GM21786 (cell line): ENCODE data around the gene COL4A1.

Experiments used
- ATAC-seq: cut with Tn5 transposase; IDR thresholded peaks from one replicate; pipeline ENCODE4 v1.9.1; 2021; ENCODE audit not compliant: unreplicated experiment

Gene COL4A1

DNA sequence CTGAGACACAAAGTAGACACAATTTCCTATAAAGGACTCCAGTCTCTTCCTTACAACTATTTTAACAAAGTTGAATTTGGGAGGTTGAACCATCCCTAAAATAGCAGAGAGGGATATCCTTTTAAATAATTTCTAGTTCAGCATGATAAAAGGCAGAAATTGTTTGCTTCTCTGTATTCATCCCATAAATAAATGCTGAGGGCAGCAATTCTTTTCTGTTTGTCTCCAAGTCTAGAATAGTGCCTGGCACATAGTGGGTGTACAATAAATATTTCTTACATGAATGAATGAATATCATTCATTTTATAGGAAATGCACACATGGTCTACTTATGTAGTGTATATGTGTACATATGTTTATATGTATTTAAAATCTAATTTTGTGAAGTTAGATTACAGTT, 12.3 kb downstream of the COL4A1 start:
- ATAC-seq, result no peak

DNA sequence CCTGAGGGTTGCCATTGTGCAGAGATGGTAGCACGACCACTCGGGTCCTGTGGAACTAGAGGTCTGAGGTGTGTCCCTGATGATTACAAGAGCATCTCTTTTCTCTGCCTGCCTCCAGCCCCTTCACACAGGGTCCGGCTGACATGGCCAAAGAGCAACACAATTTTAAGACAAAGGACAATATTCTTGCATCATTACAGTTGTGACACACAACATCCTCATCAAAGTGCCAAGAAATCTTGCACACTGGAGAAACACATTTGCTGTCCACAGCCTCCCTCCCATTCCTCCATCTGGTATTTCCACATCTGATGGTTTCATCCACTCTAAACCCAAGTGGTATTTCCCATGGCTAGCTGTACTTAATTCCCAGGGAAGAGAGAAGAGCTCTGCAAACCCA, 12.8 kb downstream of the COL4A1 start:
- ATAC-seq, result no peak

DNA sequence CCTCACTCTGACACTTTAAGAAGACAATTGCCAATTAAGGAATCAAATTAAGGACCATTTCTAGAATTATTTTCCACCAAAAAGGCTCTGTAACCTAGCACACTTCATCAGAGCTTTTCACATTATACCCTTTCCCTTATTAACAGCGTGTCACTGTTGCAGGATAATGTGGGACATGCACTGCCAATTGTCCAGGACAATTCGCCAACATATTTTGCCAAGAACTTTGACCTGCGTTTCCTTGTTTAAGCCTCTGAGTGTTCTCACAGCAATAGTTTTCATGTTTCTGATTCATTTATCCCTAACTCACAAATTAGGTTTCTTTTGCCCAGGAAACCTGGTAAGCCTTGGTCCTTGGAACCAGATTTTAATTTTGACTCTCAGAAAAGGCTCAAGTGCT, 13.3 kb downstream of the COL4A1 start:
- ATAC-seq, result no peak

DNA sequence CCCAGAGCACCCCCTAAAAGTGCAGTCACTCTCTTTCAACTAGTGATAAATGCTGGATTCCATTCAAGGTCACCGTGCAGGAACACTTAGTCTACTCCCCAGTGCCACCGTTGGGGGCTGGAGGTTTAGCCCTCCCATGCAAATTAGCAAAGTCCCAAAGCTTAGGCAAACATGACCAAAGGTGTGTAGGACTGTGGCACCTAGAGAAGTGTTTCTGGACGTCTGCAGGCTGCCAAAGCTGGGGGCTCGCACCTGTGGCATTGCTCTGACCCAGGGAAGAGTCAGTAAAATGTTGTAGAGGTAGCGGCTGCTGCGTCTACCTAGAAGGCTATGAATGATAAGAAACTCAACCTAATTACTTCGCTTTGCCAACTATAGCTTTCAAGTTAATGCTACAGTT, 13.9 kb downstream of the COL4A1 start:
- ATAC-seq, result no peak

DNA sequence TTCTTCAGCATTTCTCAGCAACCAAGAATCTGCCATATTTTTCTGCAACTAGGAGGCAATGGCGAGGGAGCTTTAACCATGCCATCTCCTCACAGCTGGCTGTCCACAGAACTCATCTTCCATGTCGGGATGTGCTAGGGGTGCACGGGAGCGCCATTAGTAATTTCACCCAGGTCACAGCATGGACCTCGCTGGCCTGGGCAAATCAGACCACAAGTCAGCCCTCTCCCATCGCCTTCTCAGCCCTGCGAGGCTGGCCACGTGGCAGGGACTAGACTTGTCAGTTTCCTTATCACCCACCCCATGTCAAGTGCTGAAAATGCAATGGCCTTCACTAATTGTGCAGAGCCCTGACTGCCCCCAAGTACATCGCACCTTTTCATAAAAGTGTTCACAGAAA, 15.7 kb downstream of the COL4A1 start:
- no peak for ATAC-seq

DNA sequence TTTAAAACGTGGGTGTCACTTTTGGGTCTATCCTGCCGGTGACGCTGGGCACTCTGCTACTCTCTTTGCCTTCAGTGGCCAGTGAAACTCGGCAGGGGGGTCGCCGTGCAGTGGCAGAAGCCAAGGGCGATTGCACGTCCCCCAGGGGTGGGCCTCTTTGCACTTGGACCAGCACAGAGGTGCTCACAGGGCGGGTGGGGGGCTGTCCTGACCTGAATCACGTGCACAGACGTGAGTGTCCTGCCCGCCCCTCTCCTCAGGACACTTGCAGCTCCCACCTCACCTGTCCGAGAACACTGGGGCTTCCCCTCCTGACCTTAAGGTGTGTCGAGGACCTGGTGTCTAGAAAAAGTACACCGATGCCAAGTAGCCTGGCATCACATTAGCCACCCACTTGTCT, 16.1 kb downstream of the COL4A1 start:
- ATAC-seq, result no peak

DNA sequence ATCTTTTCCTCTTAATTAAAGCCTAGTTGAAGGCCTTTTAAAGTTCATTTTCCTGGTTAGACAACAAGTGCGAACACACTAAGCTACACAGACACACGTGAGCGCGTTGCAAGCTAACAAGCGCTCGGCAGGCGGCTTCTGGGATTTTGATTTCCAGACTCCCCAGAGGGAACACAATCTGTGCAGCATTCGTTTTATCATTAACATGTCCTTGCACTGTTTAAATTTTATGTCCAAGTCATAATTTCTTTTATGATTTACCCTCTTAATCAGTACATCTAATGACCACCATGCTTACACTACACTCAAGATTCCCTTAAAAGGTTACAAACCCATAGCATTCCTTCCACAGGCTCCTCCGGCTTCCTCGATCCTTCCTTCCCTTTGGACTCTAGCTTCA, 16.8 kb downstream of the COL4A1 start:
- no peak for ATAC-seq

DNA sequence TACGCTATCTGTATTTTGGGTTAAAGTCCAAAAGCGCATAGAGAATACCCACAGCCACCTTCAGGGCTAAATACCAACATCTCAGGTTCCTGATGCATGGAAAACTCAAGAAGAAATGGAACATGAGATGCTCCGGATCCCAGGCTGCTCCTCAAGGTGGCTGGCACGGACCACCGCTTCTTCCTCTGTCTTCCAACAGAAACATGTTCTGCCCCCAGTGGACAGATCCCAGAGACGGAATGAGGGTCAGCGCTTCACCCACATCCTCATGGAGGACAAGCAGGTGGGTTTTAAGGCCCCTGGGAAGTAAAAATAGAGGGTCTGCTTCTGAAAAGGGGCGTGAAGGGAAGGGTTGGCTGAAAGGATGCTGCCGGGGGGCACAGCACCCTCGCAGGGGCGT, 17.3 kb downstream of the COL4A1 start:
- no peak for ATAC-seq

DNA sequence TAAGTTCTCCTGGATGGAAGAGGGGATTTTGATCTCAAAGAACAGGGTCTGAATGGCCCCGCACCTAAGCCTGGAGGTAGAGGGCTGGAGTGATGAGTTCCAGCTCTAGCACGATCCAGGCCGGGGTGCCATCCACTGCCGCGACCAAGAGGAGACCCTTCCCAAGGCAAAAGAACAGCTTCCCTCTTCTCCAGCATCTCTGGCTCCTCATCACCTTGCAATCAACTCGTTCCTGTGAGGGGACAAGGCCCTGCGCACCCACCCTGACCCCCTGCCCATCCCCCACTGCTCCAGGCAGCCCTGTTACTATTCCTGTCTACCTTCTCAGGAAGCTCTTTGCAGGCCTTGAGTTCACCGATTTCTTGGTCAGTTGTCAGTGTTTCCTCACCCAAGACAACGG, 17.8 kb downstream of the COL4A1 start:
- ATAC-seq, result no peak

DNA sequence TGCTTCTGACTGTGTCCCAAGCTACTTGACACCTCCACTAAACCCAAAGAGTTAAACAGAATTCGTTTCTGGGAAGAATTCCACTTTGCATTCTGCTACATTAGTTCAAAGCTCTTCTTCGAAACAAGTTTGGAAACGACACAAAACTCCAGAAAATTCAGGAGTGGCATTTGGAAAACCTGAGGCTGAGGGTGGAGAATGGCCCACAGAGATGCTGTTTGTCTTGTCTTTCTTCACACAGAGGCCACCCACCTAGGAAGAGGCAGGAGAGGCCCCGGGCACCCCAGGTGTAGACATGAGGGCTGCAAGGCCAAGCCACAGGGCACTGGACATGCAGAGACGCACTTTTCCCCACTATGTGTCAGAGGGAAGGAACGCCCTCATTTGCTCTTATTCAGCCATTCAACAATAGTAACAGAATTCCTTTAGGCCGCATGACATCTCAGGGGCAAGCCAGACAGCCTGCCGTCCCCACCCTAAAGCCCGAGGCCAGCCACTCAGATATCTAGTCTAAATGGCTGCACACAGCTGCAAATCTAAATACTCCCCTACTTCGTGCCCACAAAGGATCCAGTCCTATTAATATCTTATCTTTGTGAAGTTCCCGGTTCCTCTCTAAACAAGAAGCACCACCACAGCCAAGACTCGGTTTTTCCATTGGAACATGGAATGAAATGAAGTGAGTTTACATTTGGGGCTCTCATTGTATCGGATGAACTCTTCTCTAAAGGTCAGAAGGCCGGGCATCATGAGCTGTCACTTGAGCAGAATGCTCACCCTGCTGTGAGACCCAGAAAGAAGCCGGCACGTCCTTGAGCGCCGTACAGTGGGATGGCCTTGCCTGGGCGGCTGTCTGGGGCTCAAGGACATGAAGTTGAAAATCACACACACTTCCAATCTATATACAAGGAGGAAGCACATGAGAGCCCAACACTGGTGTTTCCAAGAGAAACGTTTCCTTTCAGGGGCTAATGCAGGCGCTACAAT, 19.8 kb downstream of the COL4A1 start:
- ATAC-seq, result no peak

DNA sequence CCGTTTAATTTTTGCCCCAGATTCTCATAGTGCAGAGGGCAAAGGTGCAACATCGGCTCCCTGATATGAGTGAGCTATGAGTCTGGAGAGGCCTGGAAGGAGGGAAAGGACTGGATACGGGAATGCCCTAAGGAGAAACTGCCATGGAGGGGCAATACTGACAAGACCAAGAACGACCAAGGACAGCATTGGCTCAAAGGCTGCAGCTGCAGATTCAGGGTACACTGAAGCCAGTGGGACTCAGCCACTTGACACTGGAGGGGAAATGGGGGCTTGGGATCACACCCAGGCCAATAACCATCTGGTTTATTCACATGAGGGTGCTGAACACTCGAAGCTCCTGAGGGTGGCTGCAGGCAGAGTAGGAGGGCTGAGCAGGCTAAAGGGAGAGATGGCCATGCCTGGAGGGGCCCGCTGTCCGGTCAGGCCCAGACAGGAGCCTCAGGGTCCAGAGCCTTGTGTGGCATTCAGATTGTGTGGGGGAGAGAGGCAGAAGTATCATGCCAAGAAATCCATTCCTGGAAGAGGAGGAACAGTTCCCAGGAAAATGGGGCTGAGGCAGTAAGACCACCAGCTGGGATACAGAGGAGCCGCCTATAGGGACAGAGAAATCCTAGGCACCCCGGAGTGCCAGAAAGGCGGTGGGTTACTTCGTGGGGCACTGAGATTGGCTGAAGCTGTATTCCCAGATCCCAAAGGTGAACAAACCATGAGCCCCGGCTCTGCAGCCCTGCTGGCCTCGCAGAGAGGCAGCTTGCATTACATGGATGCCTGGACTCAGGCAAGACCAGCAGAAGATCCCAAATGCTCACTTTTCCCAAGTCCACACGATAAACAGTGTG, 20.7 kb downstream of the COL4A1 start:
- no peak for ATAC-seq

DNA sequence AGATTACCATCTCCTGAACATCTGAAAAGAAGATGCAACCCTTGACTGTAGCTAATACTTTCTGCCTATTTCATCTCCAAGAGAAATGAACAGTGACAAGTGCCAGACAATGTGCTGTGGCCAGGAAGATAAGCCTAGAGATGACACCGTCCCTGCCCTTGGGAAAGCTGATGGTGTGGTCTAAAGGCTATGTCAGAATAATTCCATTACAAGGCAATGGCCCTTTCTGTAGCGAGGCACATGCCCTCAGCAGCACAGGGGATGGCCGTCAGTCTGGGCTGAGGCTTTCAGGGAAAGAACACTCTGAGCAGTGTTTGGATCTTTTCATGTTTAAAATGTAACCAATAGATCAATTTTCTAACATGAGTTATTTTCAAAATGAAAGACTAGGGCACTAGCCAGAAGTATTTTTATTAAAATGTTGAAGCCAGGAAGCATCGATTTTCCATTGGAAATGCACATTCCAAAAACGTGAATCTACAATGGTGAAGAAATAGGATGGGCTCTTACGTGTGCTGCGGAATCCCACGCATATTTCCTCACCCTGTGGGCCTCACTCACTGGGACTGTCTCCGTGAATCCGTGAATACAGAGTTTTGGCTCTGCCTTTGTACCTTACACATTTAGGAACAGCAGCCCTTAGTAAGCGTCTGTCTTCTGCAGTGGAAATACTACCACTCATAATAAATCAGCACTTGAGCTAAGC, 22.0 kb downstream of the COL4A1 start:
- no peak for ATAC-seq

DNA sequence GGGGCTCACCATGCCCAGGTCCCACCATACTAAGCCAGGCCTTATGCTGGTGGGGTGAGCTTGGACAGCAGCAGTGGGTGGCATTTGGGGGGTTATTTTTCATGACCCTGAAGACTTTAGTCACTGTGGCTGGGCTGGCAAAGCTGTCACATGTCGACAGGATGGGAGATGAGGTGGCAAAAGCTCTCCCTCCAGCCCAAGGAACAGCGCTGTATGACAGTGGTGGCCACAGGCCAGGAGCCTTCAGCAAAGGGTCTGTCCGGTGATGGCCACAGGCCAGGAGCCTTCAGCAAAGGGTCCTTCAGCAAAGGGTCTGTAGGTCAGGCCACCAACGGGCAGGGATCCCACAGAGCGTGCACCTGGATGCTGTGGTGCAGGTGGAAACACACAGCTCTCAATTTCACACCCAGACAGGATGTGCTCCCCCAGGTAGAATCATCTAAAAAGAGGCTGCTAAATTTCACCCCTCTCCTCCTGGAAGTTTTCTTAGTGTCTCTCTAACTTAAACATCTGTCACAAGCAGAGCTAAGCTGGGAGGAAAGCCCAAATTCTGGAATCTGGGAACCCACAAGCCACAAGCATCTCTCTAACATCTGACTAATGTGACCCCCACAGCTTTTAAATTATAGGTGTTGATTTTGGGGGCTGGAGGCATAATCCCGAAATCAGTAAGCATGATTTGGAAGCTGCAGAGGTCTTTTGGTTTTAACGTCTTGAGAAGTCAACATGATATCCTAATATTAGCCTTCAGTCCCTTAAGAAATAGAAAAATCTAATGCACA, 23.0 kb downstream of the COL4A1 start:
- no peak for ATAC-seq

DNA sequence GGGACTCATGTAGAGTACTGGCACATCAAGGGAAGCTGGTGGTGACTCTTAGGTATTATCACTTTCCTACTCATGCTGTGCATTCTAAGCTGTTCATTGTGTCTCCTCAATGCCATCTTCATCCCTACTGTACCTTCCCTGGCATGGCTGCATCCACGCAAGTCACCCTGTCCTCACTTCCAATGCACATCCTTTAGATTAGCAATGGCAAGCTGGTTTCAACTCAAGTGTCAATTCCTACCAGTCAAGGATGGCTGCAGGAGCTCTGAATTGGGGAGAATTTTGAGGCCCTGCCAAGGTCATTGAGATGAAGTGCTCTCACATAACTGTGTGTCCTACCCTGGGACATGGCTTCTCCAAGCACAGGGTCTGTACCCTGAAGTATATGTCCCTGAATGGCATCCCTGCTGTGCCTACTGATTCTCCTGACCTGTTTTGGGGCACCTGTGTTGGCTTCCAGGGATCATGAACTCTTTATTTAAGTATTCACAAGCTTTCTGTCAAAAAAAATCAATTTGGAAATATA, 24.6 kb downstream of the COL4A1 start:
- ATAC-seq, result no peak

DNA sequence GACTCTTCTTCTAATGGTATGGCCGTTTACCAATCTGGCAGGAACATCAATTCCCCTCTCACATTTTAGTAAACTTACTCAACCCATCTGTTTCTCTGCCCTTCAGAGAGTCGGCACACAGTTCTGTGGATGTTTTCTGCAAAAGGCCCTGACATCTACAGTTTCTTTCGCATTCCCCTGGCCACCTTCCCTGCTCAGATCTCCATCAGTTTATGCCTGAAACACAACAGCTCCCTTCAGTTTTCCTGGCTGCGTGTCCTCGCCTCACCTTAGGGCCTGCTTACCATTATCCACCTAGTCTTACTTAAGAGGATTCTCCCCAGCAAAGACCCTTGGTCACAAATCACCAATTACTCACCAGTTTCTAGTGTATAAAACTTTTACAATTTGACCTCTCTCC, 25.2 kb downstream of the COL4A1 start:
- no peak for ATAC-seq

DNA sequence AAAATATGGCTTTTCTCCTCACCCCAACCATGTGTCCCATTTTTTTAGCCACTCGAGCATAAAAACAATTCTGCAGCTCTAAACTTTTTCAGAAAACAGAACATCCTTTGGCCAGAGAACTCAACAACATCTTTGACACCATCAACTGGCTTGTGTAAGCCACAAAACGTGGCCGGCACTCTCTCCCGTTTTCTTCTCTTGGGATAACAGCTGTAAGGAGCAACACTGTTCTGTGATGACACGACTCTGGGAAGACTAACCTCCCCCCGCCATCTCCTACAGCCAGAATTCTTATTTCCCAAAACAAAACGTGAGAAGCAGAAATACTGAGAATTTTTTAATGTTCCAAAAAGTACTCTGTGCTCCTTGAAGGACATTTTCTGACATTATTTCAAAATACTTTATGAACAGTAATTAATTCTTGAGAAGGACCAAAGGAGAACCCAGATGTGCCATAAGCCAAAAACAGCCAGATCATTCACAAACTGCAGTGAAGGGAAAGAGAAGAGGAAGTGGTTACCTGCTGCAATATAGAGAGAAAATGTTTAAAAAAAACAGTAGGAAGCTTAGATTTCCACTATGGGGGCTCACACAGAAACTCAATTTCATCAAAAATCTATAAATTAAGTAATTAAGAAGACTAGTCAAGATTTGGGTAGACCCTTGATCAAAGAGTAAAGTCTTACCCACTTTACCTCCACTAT, 25.8 kb downstream of the COL4A1 start:
- ATAC-seq, result no peak

DNA sequence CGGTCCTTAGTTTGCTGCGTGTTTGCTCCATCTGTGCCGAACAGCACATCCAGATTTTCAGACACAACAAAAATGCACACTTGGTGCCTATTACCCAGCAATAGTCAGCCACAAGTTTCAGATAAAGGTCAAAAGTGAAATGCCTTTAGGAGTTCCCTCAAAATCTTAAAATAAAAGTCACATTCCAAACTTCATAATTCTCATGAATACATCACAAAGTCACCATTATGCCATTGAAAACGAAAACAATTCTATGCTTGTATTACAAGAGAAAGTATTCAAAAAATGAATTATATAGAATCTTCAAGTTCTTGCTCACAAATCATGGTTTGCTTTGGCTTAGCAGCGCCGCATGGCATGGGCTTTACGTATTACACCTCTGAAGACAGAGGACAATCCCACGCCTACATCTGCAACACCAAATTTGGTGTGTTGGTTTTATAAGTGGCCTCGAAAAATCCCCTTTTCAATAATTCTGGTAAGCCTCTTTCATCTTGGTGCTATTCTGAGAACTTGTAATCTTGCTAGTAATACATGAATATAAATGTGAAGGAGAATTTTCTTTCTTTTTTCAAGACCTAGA, 26.6 kb downstream of the COL4A1 start:
- ATAC-seq, result no peak

DNA sequence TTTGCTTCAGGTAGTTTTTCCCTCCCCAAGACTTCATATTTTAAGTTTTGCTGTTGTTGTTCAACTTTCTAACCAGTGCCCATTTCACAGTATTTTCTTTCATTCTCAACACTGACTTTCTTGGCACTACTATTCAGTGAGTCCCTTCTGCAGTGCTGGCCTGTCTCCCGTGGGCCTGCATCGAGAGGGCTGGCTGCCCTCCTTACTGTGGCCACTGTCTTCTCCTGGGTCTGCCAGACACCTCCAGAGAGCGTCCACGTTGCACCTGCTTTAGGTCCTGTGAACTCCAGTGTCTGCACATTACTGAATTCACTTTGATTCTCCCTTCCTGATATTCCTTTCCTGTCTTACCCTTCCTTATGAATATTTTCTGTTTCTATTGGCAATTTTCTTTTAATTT, 27.3 kb downstream of the COL4A1 start:
- ATAC-seq, result no peak

DNA sequence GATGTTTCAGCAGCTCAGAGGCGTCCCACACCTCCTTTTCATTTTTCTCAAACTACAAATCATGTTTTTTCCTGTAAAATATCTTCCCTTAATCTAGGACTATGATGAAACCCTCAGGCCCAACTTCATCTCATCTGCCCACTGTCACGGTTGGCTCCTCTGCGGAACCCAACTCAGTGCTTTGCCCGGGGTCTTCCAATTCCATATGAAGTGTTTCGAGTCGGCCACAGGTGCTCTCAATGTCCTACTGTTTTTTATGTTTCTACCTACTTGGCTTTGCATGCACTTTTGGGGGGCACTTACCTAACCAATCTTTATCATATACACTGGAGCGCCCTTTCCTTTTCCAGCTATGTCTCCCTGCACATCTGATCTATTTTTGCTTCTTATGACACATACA, 28.1 kb downstream of the COL4A1 start:
- no peak for ATAC-seq
